Endothelial cell (in vitro differentiated cells): ENCODE data around the gene RGS6. TPM values are rescaled to one million over a fixed set of nuclear protein-coding genes. Genes with fewer than 3 reads are reported as not detected.

Source experiments
- DNase-seq: peaks from one replicate; pipeline ENCODE4 v3.0.0; 2021; ENCODE audit warnings: low spot score
- H3K27ac Mint-ChIP-seq: one replicate; pipeline ENCODE4 v1.8.0; 2021; ENCODE audit warnings: mixed read lengths, inconsistent platforms; ENCODE audit not compliant: unreplicated experiment
- H3K27me3 Mint-ChIP-seq: one replicate; pipeline ENCODE4 v1.8.0; 2021; ENCODE audit warnings: mild to moderate bottlenecking, moderate library complexity, mixed read lengths, inconsistent platforms; ENCODE audit not compliant: unreplicated experiment
- H3K36me3 Mint-ChIP-seq: one replicate; pipeline ENCODE4 v1.8.0; 2021; ENCODE audit warnings: mild to moderate bottlenecking, low read depth, mixed read lengths, inconsistent platforms; ENCODE audit not compliant: unreplicated experiment
- H3K4me1 Mint-ChIP-seq: one replicate; pipeline ENCODE4 v1.8.0; 2021; ENCODE audit warnings: mild to moderate bottlenecking, mixed read lengths, inconsistent platforms; ENCODE audit not compliant: unreplicated experiment
- H3K4me3 Mint-ChIP-seq: one replicate; pipeline ENCODE4 v1.8.0; 2021; ENCODE audit warnings: mild to moderate bottlenecking, mixed read lengths, inconsistent platforms; ENCODE audit not compliant: unreplicated experiment
- H3K9me3 Mint-ChIP-seq: one replicate; pipeline ENCODE4 v1.8.0; 2021; ENCODE audit warnings: mixed read lengths, inconsistent platforms; ENCODE audit not compliant: unreplicated experiment
- CTCF ChIP-seq: fragments of 200-600 bp; sonication (generic); IDR thresholded peaks from one replicate; pipeline ENCODE4 v1.5.0; 2021; ENCODE audit warnings: antibody characterized with exemption; ENCODE audit not compliant: unreplicated experiment
- total RNA-seq: library from RNA; stranded (reverse); fragmentation: NEBNext Ultra II Directional; extraction: Animal tissue kit (Norgen Biotek cat#: 25700); gene quantifications from one replicate; pipeline ENCODE4 v1.2.1, GENCODE V29; 2021; ENCODE audit not compliant: unreplicated experiment

Gene RGS6
- total RNA-seq, 1 donor from 2014 or later: 15.7 TPM

DNA sequence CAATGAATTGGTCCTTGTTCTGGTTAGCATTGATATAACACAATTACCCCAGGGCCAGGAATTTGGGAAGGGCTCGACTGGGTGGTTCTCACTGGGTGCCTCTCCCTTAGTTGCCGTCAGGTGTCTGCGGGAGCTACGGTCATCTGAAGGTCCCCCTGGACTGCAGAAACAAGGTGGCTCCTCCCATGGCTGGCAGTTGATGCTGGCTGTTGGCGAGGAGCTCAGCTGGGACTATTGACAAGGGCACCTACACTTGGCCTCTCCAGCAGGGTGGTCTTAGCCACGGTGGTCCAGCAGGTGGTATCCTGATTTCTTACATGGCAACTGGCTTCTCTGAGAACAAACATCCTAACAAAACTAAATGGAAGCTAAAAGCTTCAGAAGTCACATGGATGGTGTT is 41.0 kb upstream of the RGS6 start:
- peaks cover 4% of the 10 kb centered on the region for H3K27me3 Mint-ChIP-seq
- TF ChIP-seq CTCF: no peak
- peaks cover 6% of the 10 kb centered on the region for H3K9me3 Mint-ChIP-seq
- H3K4me3 Mint-ChIP-seq: no peak overlapping the region
- H3K4me1 Mint-ChIP-seq: no peaks in the 10 kb centered on the region
- DNase-seq: no peak
- H3K36me3 Mint-ChIP-seq: peaks cover 5% of the 10 kb centered on the region
- no peak overlapping the region for H3K27ac Mint-ChIP-seq

DNA sequence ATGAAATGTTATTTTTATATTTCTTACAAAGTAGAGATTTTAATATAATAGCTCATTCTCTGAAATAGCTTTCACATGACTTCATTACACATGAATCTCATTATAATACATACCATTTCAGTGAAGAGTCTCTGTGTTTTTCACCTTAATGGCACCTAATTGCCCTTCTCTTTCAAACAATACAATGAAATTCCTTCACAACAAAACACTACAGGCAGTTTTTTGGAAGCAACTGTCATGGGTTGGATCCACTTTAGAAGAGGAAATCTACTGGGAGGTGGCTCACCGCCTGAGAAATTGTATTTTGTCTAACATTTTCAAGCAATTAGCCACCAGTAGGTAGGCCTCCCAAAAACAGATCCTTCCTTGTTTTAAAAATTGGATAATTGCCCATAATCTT is 40.3 kb upstream of the RGS6 start:
- Mint-ChIP-seq H3K27ac (no peak overlapping the region), H3K4me1 (no peaks in the 10 kb centered on the region), H3K27me3 (peaks cover 4% of the 10 kb centered on the region), H3K9me3 (peaks cover 6% of the 10 kb centered on the region), H3K4me3 (no peak overlapping the region), H3K36me3 (peaks cover 5% of the 10 kb centered on the region)
- TF ChIP-seq CTCF: no peak
- no peak for DNase-seq

DNA sequence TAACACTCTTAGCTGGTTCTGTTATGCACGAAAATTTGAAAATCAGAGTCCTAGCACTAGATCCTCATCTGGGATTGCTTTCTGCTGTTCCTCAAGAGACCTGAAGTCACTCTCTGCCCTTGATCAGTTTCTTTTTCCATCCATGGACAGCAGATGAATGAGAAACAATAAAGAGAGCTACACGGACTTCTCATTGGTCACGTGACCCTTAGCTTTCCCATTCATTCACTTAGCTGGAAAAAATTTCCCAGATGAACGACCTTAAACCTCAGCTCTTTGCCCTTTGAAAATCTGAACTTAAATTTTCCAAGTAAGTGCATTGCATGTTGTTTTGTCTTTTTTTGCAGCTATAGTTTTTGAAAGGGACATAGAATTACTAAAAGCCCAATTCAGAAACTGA is 27.2 kb upstream of the RGS6 start:
- Mint-ChIP-seq H3K9me3 (no peaks in the 10 kb centered on the region), H3K4me3 (no peak overlapping the region), H3K27me3 (no peaks in the 10 kb centered on the region), H3K36me3 (no peaks in the 10 kb centered on the region), H3K27ac (no peak overlapping the region), H3K4me1 (peaks cover 12% of the 10 kb centered on the region)
- no peak for TF ChIP-seq CTCF
- DNase-seq: no peak

- no peak for DNase-seq
- no peak overlapping the region for H3K4me3 Mint-ChIP-seq
- peaks cover 12% of the 10 kb centered on the region for H3K4me1 Mint-ChIP-seq
- H3K36me3 Mint-ChIP-seq: no peaks in the 10 kb centered on the region
- H3K9me3 Mint-ChIP-seq: no peaks in the 10 kb centered on the region
- TF ChIP-seq CTCF: no peak
- H3K27me3 Mint-ChIP-seq: no peaks in the 10 kb centered on the region
- no peak overlapping the region for H3K27ac Mint-ChIP-seq
Observed at GRCh38 chr14:71905860-71906259, 26.4 kb upstream of the RGS6 start.

DNA sequence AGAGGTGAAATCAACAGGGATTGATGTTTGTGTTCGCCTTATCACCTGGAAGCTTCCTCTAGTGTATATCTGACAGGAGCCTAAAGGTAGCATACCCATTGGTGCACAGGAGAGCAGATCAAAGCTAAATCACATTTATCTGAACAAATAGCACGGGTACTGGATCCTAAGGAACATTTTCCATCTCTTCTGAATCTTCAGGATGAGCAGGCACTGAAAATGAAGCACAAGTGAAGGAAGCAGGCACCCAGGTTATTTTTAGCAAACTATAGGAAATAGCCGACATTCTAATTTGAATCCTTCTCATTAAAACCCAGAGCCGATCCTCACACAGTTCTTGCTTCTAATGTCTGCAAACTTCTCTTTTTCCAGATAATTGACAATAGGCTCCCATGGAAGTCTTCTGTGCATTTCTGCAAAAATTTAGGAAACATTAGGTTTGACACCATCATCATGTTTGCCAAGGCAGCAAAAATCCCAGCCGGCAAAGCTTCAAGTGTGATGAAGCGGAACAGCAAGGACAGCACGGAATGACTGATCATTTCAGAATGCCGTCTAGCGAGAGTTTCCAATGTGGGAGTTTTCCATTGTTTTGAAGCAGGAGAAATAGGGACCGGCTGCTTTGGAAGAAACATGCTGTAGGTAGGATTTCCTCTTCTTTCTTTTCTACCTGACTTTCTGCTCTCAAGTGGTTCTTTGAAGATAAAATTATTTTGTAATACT is 24.3 kb upstream of the RGS6 start:
- H3K4me1 Mint-ChIP-seq: peaks cover 12% of the 10 kb centered on the region
- no peaks in the 10 kb centered on the region for H3K36me3 Mint-ChIP-seq
- H3K27ac Mint-ChIP-seq: no peak overlapping the region
- H3K4me3 Mint-ChIP-seq: no peak overlapping the region
- H3K27me3 Mint-ChIP-seq: no peaks in the 10 kb centered on the region
- no peak for TF ChIP-seq CTCF
- no peaks in the 10 kb centered on the region for H3K9me3 Mint-ChIP-seq
- no peak for DNase-seq
